Panc1 (cell line): ENCODE measurements around the gene RNASE1.

ENCODE experiments used
- CTCF ChIP-seq: fragments of 450-650 bp; IDR thresholded peaks from 2 replicates; pipeline ENCODE4 v1.5.1; 2017; ENCODE audit warnings: mild to moderate bottlenecking
- TF ChIP-seq, protein P1 (sequence below), 2 experiments: IDR thresholded peaks; 2 replicates each; pipeline ENCODE4 v1.6.1; 2011 to 2012; ENCODE audit warnings: low read depth in 2 of 2, control low read depth in 1 of 2, low read length in 1 of 2, mild to moderate bottlenecking in 1 of 2, moderate library complexity in 1 of 2; ENCODE audit not compliant: insufficient read depth in 1 of 2

- TF ChIP-seq CTCF, result no peak
- TF ChIP-seq, protein P1, sequence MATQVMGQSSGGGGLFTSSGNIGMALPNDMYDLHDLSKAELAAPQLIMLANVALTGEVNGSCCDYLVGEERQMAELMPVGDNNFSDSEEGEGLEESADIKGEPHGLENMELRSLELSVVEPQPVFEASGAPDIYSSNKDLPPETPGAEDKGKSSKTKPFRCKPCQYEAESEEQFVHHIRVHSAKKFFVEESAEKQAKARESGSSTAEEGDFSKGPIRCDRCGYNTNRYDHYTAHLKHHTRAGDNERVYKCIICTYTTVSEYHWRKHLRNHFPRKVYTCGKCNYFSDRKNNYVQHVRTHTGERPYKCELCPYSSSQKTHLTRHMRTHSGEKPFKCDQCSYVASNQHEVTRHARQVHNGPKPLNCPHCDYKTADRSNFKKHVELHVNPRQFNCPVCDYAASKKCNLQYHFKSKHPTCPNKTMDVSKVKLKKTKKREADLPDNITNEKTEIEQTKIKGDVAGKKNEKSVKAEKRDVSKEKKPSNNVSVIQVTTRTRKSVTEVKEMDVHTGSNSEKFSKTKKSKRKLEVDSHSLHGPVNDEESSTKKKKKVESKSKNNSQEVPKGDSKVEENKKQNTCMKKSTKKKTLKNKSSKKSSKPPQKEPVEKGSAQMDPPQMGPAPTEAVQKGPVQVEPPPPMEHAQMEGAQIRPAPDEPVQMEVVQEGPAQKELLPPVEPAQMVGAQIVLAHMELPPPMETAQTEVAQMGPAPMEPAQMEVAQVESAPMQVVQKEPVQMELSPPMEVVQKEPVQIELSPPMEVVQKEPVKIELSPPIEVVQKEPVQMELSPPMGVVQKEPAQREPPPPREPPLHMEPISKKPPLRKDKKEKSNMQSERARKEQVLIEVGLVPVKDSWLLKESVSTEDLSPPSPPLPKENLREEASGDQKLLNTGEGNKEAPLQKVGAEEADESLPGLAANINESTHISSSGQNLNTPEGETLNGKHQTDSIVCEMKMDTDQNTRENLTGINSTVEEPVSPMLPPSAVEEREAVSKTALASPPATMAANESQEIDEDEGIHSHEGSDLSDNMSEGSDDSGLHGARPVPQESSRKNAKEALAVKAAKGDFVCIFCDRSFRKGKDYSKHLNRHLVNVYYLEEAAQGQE (IDR thresholded peaks at IDR 0.05; ENCODE audit: insufficient read depth in 1 of 2, low read depth in 2 of 2, low read length in 1 of 2), result no peak
Observed at GRCh38 chr14:20809917-20810316, 7.3 kb upstream of the RNASE1 start.
